Measurements from ENCODE around the gene EHBP1.
"Not testable (repeated sequence)": the region's sequence is repeated elsewhere in the genome, so short reads cannot be mapped to it uniquely, and the experiment has no call there.

DNA sequence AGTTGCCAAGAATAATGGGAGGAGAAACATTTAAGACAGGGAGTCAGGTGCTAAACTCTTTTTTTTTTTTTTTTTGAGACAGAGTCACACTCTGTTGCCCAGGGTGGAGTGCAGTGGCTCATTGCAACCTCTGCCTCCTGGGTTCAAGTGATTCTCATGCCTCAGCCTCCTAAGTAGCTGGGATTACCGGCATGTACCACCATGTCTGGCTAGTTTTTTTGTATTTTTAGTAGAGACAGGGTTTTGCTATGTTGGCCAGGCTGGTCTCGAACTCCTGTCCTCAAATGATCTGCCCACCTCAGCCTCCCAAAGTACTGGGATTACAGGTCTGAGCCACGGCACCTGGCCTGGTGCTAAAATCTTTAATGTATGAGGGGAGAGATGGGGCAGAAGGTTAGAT lies 7.7 kb downstream of the EHBP1 start:
- TF ChIP-seq POLR2AphosphoS5, POLR2A (IDR thresholded peaks at IDR 0.05): not testable (repeated sequence)

Data from upper lobe of left lung (tissue), 4 donors.